Measurements from ENCODE around the gene LAMC1. TPM values are rescaled to one million over a fixed set of nuclear protein-coding genes. Genes with fewer than 3 reads are reported as not detected.

Gene LAMC1
- total and polyA plus RNA-seq, 2 experiments from 2014 or later = 185 to 686 TPM

- H3K9me3 ChIP-seq (ENCODE audit: low read depth) = no peaks in the 10 kb centered on the region
- H3K9ac ChIP-seq = no peak overlapping the region
- TF ChIP-seq EZH2 (IDR thresholded peaks at IDR 0.05; ENCODE audit: insufficient read depth, poor library complexity, severe bottlenecking) (no peak), EZH2phosphoT487 (IDR thresholded peaks at IDR 0.05; ENCODE audit: insufficient read depth, low read depth) (no peak)
- in situ Hi-C loops (cut with MboI) = no loop called here
- no peaks in the 10 kb centered on the region for H4K20me1 ChIP-seq (ENCODE audit: insufficient read depth)
- no peak overlapping the region for H3K4me3 ChIP-seq
- H3K9me2 ChIP-seq (ENCODE audit: insufficient read depth) = no peaks in the 10 kb centered on the region
- peaks cover 47% of the 10 kb centered on the region for H3K4me1 ChIP-seq (ENCODE audit: insufficient read depth)
- peaks cover 83% of the 10 kb centered on the region for H3K36me3 ChIP-seq (ENCODE audit: low read depth)
- no peaks in the 10 kb centered on the region for H3K27me3 ChIP-seq (replicated peaks; ENCODE audit: insufficient read depth)
- H3K4me2 ChIP-seq (ENCODE audit: unreplicated experiment) = no peak overlapping the region
- peaks cover 25% of the 10 kb centered on the region; the same call in 1 of the 2 replicates for H3K79me2 ChIP-seq (ENCODE audit: insufficient read depth)
- H2AFZ ChIP-seq = no peak overlapping the region
- peak overlapping the region; percentile 1; the same call in 1 of the 2 replicates for H3K27ac ChIP-seq
- DNase-seq = no peak
- H3F3A ChIP-seq (ENCODE audit: insufficient read depth) = peaks cover 88% of the 10 kb centered on the region
Measured at GRCh38 chr1:183140633-183141032, 117.4 kb downstream of the LAMC1 start.

- peaks cover 68% of the 10 kb centered on the region for H3K36me3 ChIP-seq (ENCODE audit: low read depth)
Measured at GRCh38 chr1:183142171-183142570, 119.0 kb downstream of the LAMC1 start.

DNA sequence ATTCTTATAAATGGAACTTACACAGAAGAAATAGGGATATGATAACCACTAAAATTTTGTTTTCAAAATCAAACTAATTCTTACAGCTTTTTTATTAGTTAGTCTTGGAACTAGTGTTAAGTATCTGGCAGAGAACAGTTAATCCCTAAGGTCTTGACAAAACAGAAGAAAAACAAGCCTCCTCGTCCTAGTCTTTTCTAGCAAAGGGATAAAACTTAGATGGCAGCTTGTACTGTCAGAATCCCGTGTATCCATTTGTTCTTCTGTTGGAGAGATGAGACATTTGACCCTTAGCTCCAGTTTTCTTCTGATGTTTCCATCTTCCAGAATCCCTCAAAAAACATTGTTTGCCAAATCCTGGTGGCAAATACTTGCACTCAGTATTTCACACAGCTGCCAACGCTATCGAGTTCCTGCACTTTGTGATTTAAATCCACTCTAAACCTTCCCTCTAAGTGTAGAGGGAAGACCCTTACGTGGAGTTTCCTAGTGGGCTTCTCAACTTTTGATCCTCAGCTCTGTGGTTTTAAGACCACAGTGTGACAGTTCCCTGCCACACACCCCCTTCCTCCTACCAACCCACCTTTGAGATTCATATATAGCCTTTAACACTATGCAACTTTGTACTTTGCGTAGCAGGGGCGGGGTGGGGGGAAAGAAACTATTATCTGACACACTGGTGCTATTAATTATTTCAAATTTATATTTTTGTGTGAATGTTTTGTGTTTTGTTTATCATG lies 120.5 kb downstream of the LAMC1 start:
- Histone ChIP-seq H3K4me2 (ENCODE audit: unreplicated experiment) (no peak overlapping the region), H3K9ac (no peak overlapping the region), H2AFZ (no peak overlapping the region), H4K20me1 (ENCODE audit: insufficient read depth) (no peaks in the 10 kb centered on the region), H3K79me2 (ENCODE audit: insufficient read depth) (peaks cover 12% of the 10 kb centered on the region; the same call in 1 of the 2 replicates), H3F3A (ENCODE audit: insufficient read depth) (peaks cover 86% of the 10 kb centered on the region), H3K4me3 (no peak overlapping the region), H3K27me3 (replicated peaks; ENCODE audit: insufficient read depth) (no peaks in the 10 kb centered on the region), H3K9me3 (ENCODE audit: low read depth) (no peaks in the 10 kb centered on the region), H3K4me1 (ENCODE audit: insufficient read depth) (peaks cover 26% of the 10 kb centered on the region), H3K9me2 (ENCODE audit: insufficient read depth) (no peaks in the 10 kb centered on the region), H3K36me3 (ENCODE audit: low read depth) (peaks cover 58% of the 10 kb centered on the region), H3K27ac (peak overlapping the region; percentile 21; the same call in 1 of the 2 replicates)
- DNase-seq = no peak
- TF ChIP-seq EZH2phosphoT487 (IDR thresholded peaks at IDR 0.05; ENCODE audit: insufficient read depth, low read depth) = no peak
- no peak for TF ChIP-seq EZH2 (IDR thresholded peaks at IDR 0.05; ENCODE audit: insufficient read depth, poor library complexity, severe bottlenecking)
- in situ Hi-C loops (cut with MboI) = no loop called here
- WGBS, 2 experiments (ENCODE audit: low coverage in 1 of 2, low lambda C conversion rate in 2 of 2, missing lambda C conversion rate in 2 of 2) = 56 to 58% methylated on average over 7 of the region's 7 CpGs

More at GRCh38 chr1:183142171-183142570, 119.0 kb downstream of the LAMC1 start:
- Histone ChIP-seq H2AFZ (no peak overlapping the region), H3K9me3 (ENCODE audit: low read depth) (no peaks in the 10 kb centered on the region), H3F3A (ENCODE audit: insufficient read depth) (peaks cover 85% of the 10 kb centered on the region), H3K27ac (peak overlapping the region; percentile 18; the same call in 1 of the 2 replicates), H3K4me2 (ENCODE audit: unreplicated experiment) (no peak overlapping the region), H3K79me2 (ENCODE audit: insufficient read depth) (peaks cover 16% of the 10 kb centered on the region; the same call in 1 of the 2 replicates), H3K27me3 (replicated peaks; ENCODE audit: insufficient read depth) (no peaks in the 10 kb centered on the region), H4K20me1 (ENCODE audit: insufficient read depth) (no peaks in the 10 kb centered on the region), H3K9me2 (ENCODE audit: insufficient read depth) (no peaks in the 10 kb centered on the region), H3K9ac (no peak overlapping the region), H3K4me1 (ENCODE audit: insufficient read depth) (peaks cover 32% of the 10 kb centered on the region), H3K4me3 (no peak overlapping the region)
- DNase-seq = no peak
- TF ChIP-seq EZH2phosphoT487 (IDR thresholded peaks at IDR 0.05; ENCODE audit: insufficient read depth, low read depth) (no peak), EZH2 (IDR thresholded peaks at IDR 0.05; ENCODE audit: insufficient read depth, poor library complexity, severe bottlenecking) (no peak)
- 98 to 100% methylated on average over 2 of the region's 2 CpGs for WGBS, 2 experiments (ENCODE audit: low coverage in 1 of 2, low lambda C conversion rate in 2 of 2, missing lambda C conversion rate in 2 of 2)
- in situ Hi-C loops (cut with MboI) = no loop called here

DNA sequence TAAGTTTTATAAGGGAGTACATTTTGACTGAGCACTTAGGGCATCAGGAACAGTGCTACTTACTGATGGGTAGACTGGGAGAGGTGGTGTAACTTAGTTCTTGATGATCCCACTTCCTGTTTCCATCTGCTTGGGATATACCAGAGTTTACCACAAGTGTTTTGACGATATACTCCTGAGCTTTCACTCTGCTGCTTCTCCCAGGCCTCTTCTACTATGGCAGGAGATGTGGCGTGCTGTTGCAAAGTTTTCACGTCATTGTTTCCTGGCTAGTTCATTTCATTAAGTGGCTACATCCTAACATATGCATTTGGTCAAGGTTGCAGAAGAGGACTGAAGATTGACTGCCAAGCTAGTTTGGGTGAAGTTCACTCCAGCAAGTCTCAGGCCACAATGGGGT lies 121.5 kb downstream of the LAMC1 start:
- Histone ChIP-seq H3K4me1 (ENCODE audit: insufficient read depth) (peaks cover 19% of the 10 kb centered on the region), H3K4me2 (ENCODE audit: unreplicated experiment) (no peak overlapping the region), H4K20me1 (ENCODE audit: insufficient read depth) (no peaks in the 10 kb centered on the region), H3K9ac (no peak overlapping the region), H3K9me2 (ENCODE audit: insufficient read depth) (no peaks in the 10 kb centered on the region), H2AFZ (no peak overlapping the region), H3K27ac (0 out of 2 replicates have a peak overlapping the region, but pooled peaks have one; percentile 7), H3K36me3 (ENCODE audit: low read depth) (peaks cover 53% of the 10 kb centered on the region), H3K27me3 (replicated peaks; ENCODE audit: insufficient read depth) (no peaks in the 10 kb centered on the region), H3F3A (ENCODE audit: insufficient read depth) (peaks cover 80% of the 10 kb centered on the region), H3K9me3 (ENCODE audit: low read depth) (no peaks in the 10 kb centered on the region), H3K4me3 (no peak overlapping the region), H3K79me2 (ENCODE audit: insufficient read depth) (0 out of 2 replicates have a peak, but pooled peaks cover 5% of the 10 kb centered on the region)
- WGBS, 2 experiments (ENCODE audit: low coverage in 1 of 2, low lambda C conversion rate in 2 of 2, missing lambda C conversion rate in 2 of 2) = 67% methylated on average over 3 of the region's 3 CpGs
- in situ Hi-C loops (cut with MboI) = no loop called here
- no peak for DNase-seq
- no peak for TF ChIP-seq EZH2 (IDR thresholded peaks at IDR 0.05; ENCODE audit: insufficient read depth, poor library complexity, severe bottlenecking)
- TF ChIP-seq EZH2phosphoT487 (IDR thresholded peaks at IDR 0.05; ENCODE audit: insufficient read depth, low read depth) = no peak
